ENCODE measurements around the gene PNKP.
A peak's percentile ranks its signal among the peaks of the same experiment; 100 is the strongest.

Gene PNKP

DNA sequence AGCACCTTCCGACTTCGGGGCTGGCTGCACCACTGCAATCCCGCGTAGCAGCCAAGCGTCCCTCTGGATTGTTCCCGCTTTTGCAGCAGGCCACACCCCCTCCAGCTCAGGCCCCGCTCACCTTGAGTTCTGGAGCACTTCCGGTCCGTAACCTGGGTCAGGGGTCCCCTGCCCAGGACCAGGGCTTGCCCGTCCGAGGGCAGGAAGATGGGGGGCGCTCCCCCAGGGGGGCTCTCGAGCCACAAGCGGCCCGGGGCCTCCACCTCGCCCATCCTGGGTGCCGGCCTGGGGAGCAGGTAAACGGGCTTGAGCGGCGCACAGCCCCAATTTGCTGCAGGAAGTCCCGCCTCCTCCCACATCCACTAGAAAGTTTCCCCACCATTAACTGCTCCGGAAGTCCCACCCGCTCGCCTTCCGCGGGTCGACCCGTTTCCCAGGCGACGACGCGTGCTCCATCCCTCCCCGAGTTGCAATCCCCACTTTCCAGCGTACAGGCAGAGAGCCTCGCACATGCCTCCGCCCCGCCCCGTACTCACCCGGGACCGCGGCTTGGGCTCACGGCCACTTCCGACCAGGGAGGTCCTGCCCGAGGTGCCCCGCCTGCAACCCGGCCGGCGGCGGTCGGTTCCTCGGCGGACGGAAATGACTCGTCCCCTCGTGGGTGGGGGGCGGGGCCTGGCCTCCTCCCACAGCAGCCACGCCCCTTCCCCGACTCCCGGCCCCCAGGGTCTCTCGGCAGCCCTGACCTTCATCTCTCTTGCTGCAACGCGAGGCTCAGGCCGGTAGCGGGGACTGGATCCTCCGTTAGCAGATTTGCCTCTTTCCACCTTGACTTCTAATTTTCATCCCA lies at the start of gene PNKP:
Gene PNKP (minus strand): TSS at position 644 of the 850 bp plus-strand sequence. CDS start 372 bp downstream, at position 272.
- DNase-seq (ENCODE audit: low spot score) = peak; percentile 92

DNA sequence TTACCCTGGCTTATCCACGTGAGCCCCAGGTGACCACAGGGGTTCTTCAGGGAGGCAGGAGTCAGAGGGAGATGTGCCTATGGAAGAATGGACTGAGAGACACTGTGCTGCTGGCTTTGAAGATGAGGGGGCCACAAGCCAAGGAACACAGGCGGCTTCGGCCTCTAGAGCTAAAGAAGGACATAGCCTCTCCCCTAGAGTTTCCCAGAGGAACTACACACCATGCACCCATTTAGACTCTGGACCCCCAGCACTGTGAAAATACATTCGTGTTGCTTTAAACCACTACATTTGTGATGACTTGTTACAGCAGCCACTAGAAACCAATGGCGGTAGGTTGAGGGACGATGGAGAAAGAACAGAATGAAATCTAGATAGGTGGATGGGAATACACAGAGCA lies 47.9 kb upstream of the PNKP start:
- DNase-seq (ENCODE audit: low spot score) = no peak

DNA sequence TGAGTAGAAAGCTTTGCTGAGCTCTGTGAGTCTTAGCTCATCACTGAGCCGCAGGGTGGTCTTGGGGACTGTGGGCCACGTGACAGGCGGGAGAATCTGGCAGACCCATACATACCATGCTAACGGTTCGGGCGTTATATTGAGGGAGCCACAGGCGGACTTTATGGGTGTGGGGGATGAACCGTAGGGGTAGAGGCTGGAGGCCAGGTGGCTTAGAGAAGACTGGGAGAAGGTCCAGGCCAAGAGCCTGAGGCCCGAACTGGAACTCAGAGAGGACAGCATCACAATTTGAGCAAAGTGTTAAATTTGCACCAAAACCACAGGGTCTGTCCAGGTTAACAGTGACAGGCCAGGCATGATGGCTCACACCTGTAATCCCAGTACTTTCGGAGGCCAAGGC lies 46.3 kb upstream of the PNKP start:
- no peak for DNase-seq (ENCODE audit: low spot score)

DNA sequence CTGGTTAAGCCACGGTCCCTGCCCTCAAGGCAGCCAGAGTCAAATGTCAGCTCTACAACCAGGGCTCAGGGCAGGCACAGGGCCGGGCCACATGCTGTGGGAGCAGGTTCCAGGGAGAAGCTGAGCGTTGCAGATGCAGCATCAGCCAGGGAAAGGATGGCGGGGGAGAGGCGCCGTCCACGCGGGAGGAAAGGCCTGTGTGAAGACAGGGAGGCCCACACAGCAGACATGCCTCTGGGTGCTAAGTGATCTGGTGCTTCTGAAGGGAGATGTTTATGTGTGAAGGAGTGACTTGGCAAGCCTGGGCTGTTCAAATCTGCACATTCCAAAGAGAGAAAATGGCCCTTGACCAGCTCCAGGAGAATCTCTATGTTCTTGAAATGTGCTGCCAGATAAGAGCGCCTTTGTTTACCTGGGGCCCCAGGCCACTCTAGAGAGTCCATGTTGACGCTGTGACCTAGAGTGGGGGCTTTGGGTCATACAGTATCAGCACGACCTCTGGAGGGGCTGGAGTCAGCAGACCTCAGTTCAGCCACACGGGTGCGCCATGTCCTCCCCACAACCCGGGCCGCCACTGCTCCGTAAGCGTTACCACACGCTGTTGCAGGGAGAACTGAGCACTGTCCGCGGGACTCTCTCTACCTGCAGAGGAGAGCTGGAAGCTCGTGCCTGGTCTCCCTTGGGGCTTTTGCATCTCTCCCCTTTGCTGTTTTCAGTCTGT lies 45.7 kb upstream of the PNKP start:
- no peak for DNase-seq (ENCODE audit: low spot score)

DNA sequence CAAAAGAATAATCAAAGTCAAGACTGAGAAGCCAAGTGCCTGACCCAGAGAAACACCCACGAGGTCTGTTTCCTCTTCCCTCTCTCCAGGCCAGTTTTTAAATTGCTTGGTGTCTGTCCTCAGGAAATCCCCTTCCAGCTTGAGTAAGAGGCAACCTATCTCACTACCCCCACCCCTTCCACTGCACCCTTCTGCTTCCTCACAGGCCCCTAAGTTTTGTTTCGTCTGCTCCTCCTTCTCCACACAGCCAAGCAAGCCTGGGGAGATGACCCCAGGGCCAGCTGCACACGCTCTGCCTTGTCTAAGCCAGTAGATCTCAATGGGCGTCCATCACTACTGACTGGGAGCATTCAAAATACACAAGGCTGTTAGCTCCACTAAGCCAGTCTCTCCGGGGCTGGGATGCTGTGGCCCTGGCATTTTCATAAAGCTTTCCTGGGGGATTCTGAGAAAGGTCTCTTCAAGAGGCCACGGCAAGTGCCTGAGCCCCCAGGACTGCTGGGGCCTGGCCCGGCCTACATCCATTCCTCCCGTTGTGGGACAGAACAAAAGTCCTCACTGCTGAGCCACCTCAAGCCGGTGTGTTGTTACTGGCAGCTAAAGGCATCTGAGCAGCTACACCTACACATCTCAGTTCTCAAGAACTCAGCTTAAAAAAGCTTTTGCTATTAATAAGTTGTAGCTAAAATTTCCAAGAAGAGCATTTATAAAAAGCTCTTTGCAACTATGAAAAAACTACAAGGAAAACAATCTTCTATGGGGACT lies 44.2 kb upstream of the PNKP start:
- peak; percentile 62 for DNase-seq (ENCODE audit: low spot score)

DNA sequence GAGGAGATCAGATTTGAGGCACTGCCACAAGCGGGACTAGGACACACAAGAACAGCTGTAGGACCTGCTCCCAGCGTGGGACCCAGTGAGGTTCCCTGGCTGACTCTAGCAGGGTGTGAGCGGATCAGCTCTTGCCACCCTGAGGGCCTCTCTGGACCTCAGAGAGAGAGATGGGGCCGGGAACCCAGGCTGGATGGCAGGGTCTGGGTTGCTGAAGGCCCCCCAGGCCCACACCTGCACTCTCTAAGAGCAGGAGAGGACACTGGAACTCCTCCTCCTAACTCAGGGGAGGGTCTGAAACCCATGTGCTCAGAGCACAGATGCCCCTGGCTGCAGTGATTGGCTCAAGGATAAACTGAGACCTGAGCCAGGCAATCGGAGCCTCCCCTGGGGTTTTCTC lies 42.8 kb upstream of the PNKP start:
- DNase-seq (ENCODE audit: low spot score) = no peak

DNA sequence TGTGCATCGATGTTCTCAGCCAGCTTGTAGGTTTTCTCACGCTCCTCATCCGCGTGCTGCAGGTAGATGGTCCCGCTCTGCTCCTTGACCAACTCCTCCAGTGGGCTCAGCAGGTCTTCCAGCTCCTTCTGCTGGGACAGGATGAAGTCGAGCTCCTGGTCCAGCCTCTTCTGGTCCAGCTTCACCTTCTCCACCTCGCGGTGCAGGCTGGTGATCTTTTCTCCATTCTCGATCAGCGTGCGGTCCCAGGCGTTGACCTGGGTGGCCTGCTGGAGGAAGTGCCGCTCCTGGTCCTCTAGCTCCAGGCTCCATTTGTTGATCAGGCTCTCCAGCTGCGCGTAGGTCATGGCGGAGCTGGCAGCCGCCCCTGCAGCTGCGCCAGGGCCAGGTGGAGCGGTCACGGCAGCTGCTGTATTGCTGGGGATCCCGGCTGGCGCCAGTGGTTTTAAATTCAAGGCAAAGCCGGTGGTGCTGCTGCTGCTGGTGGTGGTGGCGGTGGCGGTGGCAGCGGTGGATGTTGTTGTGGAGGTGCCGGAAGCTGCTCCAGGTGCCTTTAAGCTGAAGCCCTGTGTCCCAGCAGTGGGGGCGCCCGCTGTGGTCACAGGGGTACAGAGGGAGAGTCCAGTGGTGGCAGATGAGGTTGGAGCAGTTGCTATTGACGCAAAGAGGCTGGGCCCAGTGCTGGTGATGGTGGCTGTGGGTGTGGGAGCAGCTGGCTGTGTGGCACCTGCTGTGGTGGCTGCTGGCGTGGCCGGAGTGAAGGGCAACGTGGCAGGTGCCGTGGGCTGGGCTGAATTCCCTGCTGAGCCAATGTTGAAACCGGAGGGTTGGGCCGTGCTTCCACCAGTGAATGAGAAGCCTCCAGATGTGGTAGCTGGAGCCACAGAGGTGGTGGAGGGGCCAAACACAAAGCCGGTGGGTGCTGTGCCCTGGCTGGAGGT lies 41.4 kb upstream of the PNKP start:
- DNase-seq (ENCODE audit: low spot score) = no peak

DNA sequence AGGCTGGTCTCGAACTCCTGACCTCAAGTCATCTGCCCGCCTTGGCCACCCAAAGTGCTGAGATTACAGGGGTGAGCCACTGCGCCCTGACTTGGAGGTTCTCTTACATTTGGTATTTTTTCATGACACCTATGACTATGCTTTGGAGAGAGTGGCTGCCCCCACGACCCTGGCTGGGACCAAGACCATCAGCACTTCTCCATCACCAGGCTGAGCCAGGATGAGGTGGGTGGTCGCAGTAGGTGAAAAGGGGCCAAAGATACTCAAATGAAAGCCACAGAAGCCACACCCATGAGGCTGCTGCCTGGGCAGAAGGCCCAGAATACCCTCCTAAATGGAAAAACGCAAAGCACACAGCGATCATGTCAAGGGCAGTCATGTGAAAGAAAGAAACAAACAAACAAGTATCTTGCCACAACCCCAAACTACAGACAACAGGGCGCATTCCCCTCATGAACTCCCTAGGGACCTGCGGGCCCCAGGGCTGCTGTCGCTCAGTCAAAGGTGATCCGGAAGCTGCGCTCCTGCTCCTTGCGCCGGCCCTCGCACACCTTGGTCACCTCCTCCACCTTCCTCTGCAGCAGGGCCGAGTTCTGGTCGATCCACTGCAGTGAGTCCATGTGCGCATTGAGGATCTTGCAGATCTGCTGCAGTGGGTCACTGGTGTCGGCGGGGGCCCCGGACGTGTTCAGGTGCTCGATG lies 40.5 kb upstream of the PNKP start:
- no peak for DNase-seq (ENCODE audit: low spot score)

DNA sequence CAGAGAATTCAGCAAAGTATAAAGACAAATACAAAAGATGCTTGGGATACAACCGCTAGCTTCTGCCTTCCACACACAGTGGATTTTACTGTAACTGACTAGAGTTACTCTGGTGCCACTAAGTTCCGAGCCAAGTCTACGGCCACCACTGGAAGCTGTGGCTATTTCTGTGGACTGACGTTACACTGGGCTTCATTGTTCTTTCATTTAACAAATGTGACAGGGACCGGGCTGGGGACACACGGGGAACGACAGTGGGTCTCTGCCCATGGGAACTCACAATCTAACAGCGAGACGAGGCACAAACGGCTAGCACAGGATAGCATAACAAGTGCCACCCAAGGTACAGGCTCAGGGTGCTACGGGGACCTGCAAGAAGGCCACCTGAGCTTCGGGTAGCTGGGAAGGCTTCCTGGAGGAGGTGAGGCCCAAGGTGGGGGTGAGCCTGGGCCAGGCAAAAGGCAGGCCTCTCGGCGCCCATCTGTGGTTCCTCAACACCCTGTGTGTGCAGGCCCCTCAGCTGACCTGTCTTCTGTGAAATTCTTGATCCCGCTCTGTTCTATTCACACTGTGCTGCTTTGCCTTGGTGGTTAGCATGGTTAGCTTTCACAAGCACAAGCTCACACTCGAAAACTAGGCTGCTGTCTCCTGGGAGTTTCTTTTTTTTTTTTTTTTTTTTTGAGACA lies 39.6 kb upstream of the PNKP start:
- peak; percentile 80 for DNase-seq (ENCODE audit: low spot score)

DNA sequence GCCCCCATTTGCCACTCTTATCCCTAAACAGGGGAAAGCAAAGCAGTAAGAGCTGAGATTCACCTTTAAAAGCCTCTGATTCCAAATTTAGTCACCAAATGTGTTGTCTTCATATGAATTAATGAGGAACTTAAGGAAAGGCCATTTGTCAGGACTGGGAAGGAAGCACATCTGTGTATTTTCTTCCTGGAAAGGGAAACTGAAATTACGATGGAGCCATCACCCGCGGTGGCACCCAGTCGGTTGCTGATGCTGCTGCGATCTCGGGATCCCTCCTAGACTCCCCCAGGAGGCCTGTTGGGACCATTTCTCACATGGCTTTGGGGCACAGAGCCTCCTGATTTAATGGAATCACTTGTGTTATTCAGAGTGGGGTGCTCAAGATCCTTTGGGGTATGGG lies 36.8 kb upstream of the PNKP start:
- no peak for DNase-seq (ENCODE audit: low spot score)

DNA sequence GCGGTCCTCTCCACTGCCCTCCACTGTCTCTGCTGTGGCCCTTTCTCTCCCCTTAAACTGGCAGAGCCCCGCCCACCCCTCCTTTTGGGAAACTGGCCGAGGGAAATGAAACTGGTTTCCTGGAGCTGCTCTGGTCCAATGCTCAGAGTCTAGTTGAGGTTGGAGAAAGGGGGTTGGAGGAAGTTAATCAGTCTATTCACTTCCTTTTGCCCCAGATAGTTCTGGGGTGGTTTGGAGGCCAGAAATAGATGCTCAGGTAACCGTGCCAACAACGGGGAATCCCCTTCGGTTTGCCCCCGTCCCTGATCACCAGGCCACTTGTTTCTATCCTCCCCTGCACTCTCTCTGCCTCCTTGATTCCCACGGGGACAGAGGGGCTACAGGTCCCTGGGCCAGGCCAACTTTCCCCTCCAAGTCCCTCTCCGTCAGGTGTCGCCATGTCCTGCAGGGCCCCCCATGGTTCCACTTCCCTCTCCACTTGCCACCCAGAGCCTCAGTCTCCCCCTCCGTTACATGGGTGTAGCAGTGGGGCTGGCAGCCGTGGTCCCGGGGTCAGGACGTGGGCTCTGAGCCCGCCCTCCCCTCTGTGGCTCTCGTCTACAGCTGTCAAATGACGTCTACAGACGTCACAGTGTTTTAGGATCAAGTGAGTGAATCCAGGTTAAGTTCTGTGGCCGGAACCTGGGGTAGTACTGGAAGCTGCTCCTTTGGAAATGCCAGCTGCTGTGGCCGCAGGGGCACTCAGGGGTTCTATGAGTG lies 29.7 kb upstream of the PNKP start, which contains the start of gene IL4I1:
Gene IL4I1 (minus strand): TSS at position 25 of the 759 bp plus-strand sequence. CDS start 727 bp downstream, outside the sequence.
- peak; percentile 51 for DNase-seq (ENCODE audit: low spot score)

DNA sequence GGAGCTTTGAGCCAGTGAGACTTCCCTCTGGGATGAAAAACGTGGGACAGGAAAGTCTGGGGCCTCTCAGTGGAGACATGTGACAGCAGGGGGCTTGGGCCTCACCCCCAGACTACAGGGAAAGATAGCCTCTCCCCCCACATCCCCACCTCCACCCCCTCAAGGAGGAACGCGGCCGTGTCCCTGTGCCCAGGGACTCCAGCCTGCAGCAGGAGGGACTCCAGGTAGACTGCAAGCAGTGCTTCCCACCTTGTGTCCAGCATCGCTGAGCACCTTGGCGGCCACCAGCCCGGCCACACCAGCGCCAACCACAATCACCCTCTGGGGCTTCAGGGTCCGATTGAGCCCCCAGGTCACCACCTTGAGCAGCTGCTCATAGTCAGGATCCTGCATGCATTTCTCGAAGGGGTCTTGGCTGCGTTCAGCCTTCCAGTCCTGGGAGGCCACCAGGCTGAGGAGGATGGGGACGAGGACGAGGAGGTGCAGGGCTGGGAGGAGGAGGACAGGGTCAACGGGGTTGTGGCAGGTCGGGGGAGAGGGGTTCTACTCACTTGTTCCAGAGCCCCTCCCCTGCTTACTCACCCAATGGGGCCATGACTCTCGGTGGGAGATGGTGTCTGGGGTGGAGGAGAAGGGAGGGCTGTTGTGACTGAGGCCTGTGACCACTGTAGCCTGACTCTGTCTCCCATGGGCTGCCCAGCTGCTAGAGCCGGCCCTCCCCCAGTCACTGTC lies 28.4 kb upstream of the PNKP start:
- DNase-seq (ENCODE audit: low spot score) = no peak

DNA sequence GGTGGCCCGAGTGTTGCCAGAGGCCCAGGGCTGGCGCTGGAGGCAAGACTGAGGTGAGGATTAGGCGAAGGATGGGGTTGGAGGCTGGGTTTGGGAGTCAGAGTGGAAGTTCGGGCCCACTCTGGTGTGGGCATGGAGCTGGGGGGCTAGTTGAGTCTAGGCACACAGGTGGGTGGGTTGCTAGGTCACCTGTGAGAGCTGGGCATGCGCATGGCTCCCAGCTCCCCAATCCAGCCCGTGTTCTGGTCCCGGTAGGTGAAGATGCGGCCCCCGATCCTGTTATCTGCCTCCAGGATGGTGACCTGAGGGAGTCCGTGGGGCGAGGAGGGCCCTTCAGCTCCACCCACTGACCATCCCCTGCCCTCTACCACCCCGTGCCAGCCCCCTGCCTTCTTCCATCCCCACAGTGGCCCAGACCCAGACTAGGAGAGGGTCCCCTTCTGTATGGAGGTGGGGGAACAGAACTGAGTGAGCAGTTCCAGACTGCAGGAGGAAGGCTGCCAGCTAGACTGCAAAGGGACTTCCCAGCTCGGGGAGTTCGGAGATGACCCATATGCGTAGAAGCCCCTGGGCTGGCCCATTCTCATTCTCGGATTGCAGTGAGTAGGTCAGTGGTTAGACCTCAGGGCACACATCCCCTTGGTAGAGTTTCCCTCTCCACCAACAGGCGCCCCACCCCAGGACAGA lies 27.6 kb upstream of the PNKP start:
- no peak for DNase-seq (ENCODE audit: low spot score)

DNA sequence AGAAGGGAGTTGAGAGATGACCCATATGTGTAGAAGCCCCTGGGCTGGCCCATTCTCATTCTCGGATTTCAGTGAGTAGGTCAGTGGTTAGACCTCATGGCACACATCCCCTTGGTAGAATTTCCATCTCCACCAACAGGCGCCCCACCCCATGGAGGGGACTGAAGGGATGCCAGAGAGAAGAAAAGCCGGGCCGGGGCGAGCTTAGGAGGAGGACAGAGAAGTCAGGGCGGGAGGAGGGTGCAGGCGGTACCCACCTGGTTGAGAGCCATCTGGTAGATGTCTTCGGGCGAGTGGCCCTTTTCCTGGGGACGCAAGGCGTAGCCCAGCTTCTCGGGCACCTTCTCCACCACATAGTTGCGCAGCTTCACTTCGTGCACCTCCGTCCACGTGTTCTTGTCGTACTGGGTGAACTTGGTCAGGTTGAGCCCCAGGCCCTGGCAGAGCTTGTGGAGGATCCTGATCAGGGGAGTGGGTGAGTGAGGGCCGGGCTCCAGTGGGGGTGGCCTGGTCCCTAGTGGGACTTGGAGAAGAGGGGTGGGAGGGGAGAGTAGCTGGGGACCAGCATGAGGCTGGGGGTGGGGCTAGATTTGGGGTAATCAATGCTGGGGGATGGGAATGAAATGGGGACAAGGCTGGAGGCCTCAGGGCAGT lies 26.8 kb upstream of the PNKP start:
- DNase-seq (ENCODE audit: low spot score) = no peak

DNA sequence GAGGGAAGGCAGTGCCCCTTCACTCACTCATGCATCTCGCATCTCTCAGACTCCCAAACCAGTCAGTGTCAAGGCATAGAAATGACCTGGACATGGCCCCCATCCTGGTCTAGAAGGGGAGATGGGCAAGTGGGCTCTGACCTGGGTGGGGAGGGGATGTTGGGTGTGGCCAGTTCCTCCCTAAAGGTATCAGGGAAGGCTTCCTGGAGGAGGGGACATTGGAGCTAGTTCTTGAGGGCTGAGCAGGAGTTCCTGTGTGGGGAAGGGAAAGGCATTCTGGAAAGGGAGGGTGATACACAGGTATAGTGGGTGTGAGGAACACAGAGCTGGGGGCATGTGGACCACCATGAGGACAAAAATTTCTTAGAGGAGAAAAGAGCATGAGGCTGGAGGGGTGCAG lies 25.3 kb upstream of the PNKP start:
- no peak for DNase-seq (ENCODE audit: low spot score)

DNA sequence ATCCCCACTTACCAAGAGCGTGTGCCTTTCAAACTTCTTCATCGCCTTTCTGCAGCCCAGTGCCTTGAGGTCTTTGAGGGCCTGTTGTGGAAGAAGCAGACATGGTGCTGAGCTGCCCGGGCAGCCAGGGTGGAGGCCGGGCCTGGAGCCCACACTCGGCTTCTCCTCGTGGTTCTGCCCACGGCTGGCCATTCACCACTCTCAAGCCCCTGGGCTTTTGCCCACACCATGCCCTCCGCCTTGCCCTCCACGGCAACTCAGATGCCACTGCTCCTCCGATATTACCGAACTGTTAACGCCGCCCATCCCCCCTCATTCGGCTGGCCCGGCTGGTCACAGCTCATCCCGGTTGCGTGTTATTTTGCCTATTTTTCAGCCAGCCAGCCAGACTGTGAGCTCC lies 24.0 kb upstream of the PNKP start:
- no peak for DNase-seq (ENCODE audit: low spot score)
